WTC11 (cell line): Measurements from ENCODE around the gene CLEC4D.
"Not testable (repeated sequence)": the region's sequence is repeated elsewhere in the genome, so short reads cannot be mapped to it uniquely, and the experiment has no call there.

Experiments used
- ESRRA ChIP-seq: sonication (generic); formaldehyde crosslinking; IDR thresholded peaks from 2 replicates; pipeline ENCODE4 v1.8.1; 2022; ENCODE audit warnings: mild to moderate bottlenecking, missing genetic modification reagents, borderline replicate concordance
- ETV6 ChIP-seq: sonication (generic); formaldehyde crosslinking; IDR thresholded peaks from 2 replicates; pipeline ENCODE4 v1.8.1; 2022; ENCODE audit warnings: mild to moderate bottlenecking, missing genetic modification reagents
- NR1H2 ChIP-seq: sonication (generic); formaldehyde crosslinking; IDR thresholded peaks from 2 replicates; pipeline ENCODE4 v1.9.0; 2021; ENCODE audit warnings: mild to moderate bottlenecking, moderate library complexity, missing genetic modification reagents
- NR2C2 ChIP-seq: sonication (generic); formaldehyde crosslinking; IDR thresholded peaks from 2 replicates; pipeline ENCODE4 v1.8.0; 2022; ENCODE audit warnings: mild to moderate bottlenecking, missing genetic modification reagents
- SP1 ChIP-seq: sonication (generic); formaldehyde crosslinking; conservative IDR thresholded peaks from 2 replicates; pipeline ENCODE4 v1.8.1; 2022; ENCODE audit warnings: missing genetic modification reagents
- TEAD4 ChIP-seq: sonication (generic); formaldehyde crosslinking; IDR thresholded peaks from 2 replicates; pipeline ENCODE4 v1.8.0; 2022; ENCODE audit warnings: mild to moderate bottlenecking, missing genetic modification reagents
- TP53 ChIP-seq: sonication (generic); formaldehyde crosslinking; IDR thresholded peaks from 2 replicates; pipeline ENCODE4 v1.8.1; 2023; ENCODE audit warnings: mild to moderate bottlenecking, missing genetic modification reagents
- ZNF138 ChIP-seq: sonication (generic); formaldehyde crosslinking; conservative IDR thresholded peaks from 2 replicates; pipeline ENCODE4 v1.8.1; 2022; ENCODE audit warnings: mild to moderate bottlenecking, moderate library complexity, missing genetic modification reagents
- TF ChIP-seq, protein P1 (sequence below): fragments of 250-450 bp; sonication (Bioruptor Pico); IDR thresholded peaks from 2 replicates; pipeline ENCODE4 v1.8.0; 2021; ENCODE audit warnings: mild to moderate bottlenecking
- TF ChIP-seq, protein P2 (sequence below): sonication (generic); formaldehyde crosslinking; IDR thresholded peaks from 2 replicates; pipeline ENCODE4 v1.8.0; 2022; ENCODE audit warnings: mild to moderate bottlenecking, missing genetic modification reagents
- TF ChIP-seq, protein P3 (sequence below): fragments of 200-600 bp; IDR thresholded peaks from 2 replicates; pipeline ENCODE4 v1.8.0; 2022; ENCODE audit warnings: antibody characterized with exemption
- TF ChIP-seq, protein P4 (sequence below): sonication (generic); formaldehyde crosslinking; IDR thresholded peaks from 2 replicates; pipeline ENCODE4 v1.8.0; 2022; ENCODE audit warnings: mild to moderate bottlenecking, missing genetic modification reagents
- TF ChIP-seq, protein P5 (sequence below): sonication (generic); formaldehyde crosslinking; conservative IDR thresholded peaks from 2 replicates; pipeline ENCODE4 v1.8.1; 2023; ENCODE audit warnings: mild to moderate bottlenecking, low read depth, missing genetic modification reagents, moderate library complexity
- TF ChIP-seq, protein P6 (sequence below): sonication (generic); formaldehyde crosslinking; conservative IDR thresholded peaks from 2 replicates; pipeline ENCODE4 v1.8.1; 2022; ENCODE audit warnings: mild to moderate bottlenecking, missing genetic modification reagents

DNA sequence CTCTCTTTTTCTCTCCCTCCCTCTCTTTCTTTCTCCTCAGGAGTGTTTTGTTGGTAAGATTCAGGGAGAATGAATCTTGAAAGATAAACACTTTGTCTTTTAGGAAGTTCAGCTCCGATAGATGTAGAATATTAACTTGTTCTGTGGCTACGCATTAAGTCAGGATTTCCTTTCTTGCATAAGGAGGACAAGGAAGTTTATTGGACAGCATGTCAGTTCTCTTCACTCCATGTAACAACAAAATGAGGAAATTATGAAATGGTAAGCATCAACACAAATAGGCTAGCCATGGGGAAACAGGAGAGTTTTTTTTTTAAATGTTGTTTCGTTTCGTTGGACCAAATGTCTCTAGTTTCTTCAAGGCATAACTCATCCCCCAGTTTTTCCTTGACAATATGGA is 27.5 kb downstream of the CLEC4D start, which contains the start of gene CLEC4E:
- TF ChIP-seq, protein P1, sequence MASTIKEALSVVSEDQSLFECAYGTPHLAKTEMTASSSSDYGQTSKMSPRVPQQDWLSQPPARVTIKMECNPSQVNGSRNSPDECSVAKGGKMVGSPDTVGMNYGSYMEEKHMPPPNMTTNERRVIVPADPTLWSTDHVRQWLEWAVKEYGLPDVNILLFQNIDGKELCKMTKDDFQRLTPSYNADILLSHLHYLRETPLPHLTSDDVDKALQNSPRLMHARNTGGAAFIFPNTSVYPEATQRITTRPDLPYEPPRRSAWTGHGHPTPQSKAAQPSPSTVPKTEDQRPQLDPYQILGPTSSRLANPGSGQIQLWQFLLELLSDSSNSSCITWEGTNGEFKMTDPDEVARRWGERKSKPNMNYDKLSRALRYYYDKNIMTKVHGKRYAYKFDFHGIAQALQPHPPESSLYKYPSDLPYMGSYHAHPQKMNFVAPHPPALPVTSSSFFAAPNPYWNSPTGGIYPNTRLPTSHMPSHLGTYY (CRISPR knock-in tag) = not testable (repeated sequence)
- TF ChIP-seq, protein P2, sequence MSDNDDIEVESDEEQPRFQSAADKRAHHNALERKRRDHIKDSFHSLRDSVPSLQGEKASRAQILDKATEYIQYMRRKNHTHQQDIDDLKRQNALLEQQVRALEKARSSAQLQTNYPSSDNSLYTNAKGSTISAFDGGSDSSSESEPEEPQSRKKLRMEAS (CRISPR knock-in tag) = not testable (repeated sequence)
- TF ChIP-seq, protein P3, sequence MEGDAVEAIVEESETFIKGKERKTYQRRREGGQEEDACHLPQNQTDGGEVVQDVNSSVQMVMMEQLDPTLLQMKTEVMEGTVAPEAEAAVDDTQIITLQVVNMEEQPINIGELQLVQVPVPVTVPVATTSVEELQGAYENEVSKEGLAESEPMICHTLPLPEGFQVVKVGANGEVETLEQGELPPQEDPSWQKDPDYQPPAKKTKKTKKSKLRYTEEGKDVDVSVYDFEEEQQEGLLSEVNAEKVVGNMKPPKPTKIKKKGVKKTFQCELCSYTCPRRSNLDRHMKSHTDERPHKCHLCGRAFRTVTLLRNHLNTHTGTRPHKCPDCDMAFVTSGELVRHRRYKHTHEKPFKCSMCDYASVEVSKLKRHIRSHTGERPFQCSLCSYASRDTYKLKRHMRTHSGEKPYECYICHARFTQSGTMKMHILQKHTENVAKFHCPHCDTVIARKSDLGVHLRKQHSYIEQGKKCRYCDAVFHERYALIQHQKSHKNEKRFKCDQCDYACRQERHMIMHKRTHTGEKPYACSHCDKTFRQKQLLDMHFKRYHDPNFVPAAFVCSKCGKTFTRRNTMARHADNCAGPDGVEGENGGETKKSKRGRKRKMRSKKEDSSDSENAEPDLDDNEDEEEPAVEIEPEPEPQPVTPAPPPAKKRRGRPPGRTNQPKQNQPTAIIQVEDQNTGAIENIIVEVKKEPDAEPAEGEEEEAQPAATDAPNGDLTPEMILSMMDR = not testable (repeated sequence)
- not testable (repeated sequence) for TF ChIP-seq SP1 (CRISPR knock-in tag); ZNF138 (CRISPR knock-in tag); ESRRA (CRISPR knock-in tag); TP53; TEAD4 (CRISPR knock-in tag); ETV6 (CRISPR knock-in tag); NR1H2 (CRISPR knock-in tag); NR2C2 (CRISPR knock-in tag)
- TF ChIP-seq, protein P4, sequence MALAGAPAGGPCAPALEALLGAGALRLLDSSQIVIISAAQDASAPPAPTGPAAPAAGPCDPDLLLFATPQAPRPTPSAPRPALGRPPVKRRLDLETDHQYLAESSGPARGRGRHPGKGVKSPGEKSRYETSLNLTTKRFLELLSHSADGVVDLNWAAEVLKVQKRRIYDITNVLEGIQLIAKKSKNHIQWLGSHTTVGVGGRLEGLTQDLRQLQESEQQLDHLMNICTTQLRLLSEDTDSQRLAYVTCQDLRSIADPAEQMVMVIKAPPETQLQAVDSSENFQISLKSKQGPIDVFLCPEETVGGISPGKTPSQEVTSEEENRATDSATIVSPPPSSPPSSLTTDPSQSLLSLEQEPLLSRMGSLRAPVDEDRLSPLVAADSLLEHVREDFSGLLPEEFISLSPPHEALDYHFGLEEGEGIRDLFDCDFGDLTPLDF (CRISPR knock-in tag) = not testable (repeated sequence)
- TF ChIP-seq, protein P5, sequence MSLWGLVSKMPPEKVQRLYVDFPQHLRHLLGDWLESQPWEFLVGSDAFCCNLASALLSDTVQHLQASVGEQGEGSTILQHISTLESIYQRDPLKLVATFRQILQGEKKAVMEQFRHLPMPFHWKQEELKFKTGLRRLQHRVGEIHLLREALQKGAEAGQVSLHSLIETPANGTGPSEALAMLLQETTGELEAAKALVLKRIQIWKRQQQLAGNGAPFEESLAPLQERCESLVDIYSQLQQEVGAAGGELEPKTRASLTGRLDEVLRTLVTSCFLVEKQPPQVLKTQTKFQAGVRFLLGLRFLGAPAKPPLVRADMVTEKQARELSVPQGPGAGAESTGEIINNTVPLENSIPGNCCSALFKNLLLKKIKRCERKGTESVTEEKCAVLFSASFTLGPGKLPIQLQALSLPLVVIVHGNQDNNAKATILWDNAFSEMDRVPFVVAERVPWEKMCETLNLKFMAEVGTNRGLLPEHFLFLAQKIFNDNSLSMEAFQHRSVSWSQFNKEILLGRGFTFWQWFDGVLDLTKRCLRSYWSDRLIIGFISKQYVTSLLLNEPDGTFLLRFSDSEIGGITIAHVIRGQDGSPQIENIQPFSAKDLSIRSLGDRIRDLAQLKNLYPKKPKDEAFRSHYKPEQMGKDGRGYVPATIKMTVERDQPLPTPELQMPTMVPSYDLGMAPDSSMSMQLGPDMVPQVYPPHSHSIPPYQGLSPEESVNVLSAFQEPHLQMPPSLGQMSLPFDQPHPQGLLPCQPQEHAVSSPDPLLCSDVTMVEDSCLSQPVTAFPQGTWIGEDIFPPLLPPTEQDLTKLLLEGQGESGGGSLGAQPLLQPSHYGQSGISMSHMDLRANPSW = not testable (repeated sequence)
- TF ChIP-seq, protein P6, sequence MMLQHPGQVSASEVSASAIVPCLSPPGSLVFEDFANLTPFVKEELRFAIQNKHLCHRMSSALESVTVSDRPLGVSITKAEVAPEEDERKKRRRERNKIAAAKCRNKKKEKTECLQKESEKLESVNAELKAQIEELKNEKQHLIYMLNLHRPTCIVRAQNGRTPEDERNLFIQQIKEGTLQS (CRISPR knock-in tag) = not testable (repeated sequence)
